Keratinocyte (primary cell): ENCODE results near the gene RNF19B.

Source experiments
- EZH2 ChIP-seq: IDR thresholded peaks from one replicate; pipeline ENCODE4 v1.6.1; 2012; ENCODE audit warnings: inconsistent platforms, mild to moderate bottlenecking, low read length, moderate library complexity
- TF ChIP-seq, protein P1 (sequence below), 3 experiments: IDR thresholded peaks in 1 of 3; conservative IDR thresholded peaks in 1 of 3; optimal IDR thresholded peaks in 1 of 3; 2 replicates in 2 of 3; 3 replicates in 1 of 3; pipeline versions ENCODE3 to v1.5.1; 2011; ENCODE audit warnings: low read length in 3 of 3, mild to moderate bottlenecking in 3 of 3, moderate library complexity in 2 of 3, control low read depth in 1 of 3, inconsistent platforms in 1 of 3; ENCODE audit not compliant: insufficient read depth in 2 of 3; ENCODE audit errors: extremely low read depth in 1 of 3

DNA sequence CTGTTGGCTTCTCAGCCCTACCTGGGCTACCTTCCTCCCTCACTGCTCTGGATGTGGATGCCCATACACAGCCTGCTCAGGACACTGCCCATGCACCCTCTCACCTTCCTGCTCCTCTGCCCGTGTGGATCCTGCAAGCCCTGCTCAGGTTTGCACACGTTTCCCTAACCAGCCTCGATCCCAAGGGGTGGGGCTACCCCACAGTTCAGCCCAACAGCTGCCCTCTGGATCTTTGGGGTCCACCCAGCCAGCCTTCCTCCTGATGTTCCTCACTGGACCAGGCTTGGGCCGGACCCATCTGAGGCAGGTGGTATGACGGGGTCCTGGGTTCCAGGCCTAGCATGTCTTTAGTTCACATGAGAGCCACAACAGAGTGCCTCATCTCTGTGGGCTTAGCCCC, 68.2 kb downstream of the RNF19B start:
- TF ChIP-seq, protein P1, sequence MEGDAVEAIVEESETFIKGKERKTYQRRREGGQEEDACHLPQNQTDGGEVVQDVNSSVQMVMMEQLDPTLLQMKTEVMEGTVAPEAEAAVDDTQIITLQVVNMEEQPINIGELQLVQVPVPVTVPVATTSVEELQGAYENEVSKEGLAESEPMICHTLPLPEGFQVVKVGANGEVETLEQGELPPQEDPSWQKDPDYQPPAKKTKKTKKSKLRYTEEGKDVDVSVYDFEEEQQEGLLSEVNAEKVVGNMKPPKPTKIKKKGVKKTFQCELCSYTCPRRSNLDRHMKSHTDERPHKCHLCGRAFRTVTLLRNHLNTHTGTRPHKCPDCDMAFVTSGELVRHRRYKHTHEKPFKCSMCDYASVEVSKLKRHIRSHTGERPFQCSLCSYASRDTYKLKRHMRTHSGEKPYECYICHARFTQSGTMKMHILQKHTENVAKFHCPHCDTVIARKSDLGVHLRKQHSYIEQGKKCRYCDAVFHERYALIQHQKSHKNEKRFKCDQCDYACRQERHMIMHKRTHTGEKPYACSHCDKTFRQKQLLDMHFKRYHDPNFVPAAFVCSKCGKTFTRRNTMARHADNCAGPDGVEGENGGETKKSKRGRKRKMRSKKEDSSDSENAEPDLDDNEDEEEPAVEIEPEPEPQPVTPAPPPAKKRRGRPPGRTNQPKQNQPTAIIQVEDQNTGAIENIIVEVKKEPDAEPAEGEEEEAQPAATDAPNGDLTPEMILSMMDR (optimal IDR thresholded peaks at IDR 0.05 in 1 of 3, IDR thresholded peaks at IDR 0.05 in 1 of 3, conservative IDR thresholded peaks at IDR 0.05 in 1 of 3; ENCODE audit: extremely low read depth in 1 of 3, insufficient read depth in 2 of 3, low read length in 3 of 3): no peak
- no peak for TF ChIP-seq EZH2
